Mucosa of rectum (tissue), 2 donors: ENCODE data around the gene LIPC.

Experiments
- H3K27ac ChIP-seq, 2 donors: one replicate each; pipeline ENCODE4 v1.7.0; 2013; ENCODE audit warnings: inconsistent platforms in 2 of 2, low read depth in 2 of 2, low read length in 2 of 2
- H3K27me3 ChIP-seq, 2 donors: one replicate each; pipeline ENCODE4 v1.7.0; 2013; ENCODE audit warnings: low read length in 2 of 2; ENCODE audit not compliant: control insufficient read depth in 2 of 2, insufficient read depth in 2 of 2
- H3K36me3 ChIP-seq, 2 donors: one replicate each; pipeline ENCODE4 v1.7.0; 2013; ENCODE audit warnings: low read length in 2 of 2; ENCODE audit not compliant: control insufficient read depth in 2 of 2, insufficient read depth in 2 of 2
- H3K4me1 ChIP-seq, 2 donors: one replicate each; pipeline ENCODE4 v1.7.0; 2013; ENCODE audit warnings: low read length in 2 of 2, mild to moderate bottlenecking in 1 of 2; ENCODE audit not compliant: control insufficient read depth in 2 of 2, insufficient read depth in 2 of 2
- H3K4me3 ChIP-seq, 2 donors: one replicate each; pipeline ENCODE4 v1.7.0; 2013; ENCODE audit warnings: low read length in 2 of 2
- H3K9ac ChIP-seq, 2 donors: one replicate each; pipeline ENCODE4 v1.7.0; 2013; ENCODE audit warnings: low read length in 2 of 2, low read depth in 1 of 2, mild to moderate bottlenecking in 1 of 2
- H3K9me3 ChIP-seq, 2 donors: one replicate each; pipeline ENCODE4 v1.7.0; 2013; ENCODE audit warnings: low read length in 2 of 2; ENCODE audit not compliant: control insufficient read depth in 2 of 2
- donor health status: healthy.
- donor health status: Normal muscosa, but diverticular disease.

The LIPC gene

GRCh38 chr15:58541410-58542087 is 109.8 kb downstream of the LIPC start:
- H3K36me3 ChIP-seq = no peaks in the 10 kb centered on the region
- no peaks in the 10 kb centered on the region for H3K27me3 ChIP-seq
- no peaks in the 10 kb centered on the region for H3K4me1 ChIP-seq
- no peak overlapping the region for H3K4me3 ChIP-seq
- H3K27ac ChIP-seq = no peak overlapping the region
- no peaks in the 10 kb centered on the region for H3K9me3 ChIP-seq
- H3K9ac ChIP-seq = no peak overlapping the region

GRCh38 chr15:58543664-58544335 is 112.0 kb downstream of the LIPC start:
- Histone ChIP-seq H3K9me3 (no peaks in the 10 kb centered on the region), H3K27me3 (no peaks in the 10 kb centered on the region), H3K27ac (no peak overlapping the region), H3K36me3 (no peaks in the 10 kb centered on the region), H3K9ac (no peak overlapping the region), H3K4me1 (no peaks in the 10 kb centered on the region), H3K4me3 (no peak overlapping the region)

DNA sequence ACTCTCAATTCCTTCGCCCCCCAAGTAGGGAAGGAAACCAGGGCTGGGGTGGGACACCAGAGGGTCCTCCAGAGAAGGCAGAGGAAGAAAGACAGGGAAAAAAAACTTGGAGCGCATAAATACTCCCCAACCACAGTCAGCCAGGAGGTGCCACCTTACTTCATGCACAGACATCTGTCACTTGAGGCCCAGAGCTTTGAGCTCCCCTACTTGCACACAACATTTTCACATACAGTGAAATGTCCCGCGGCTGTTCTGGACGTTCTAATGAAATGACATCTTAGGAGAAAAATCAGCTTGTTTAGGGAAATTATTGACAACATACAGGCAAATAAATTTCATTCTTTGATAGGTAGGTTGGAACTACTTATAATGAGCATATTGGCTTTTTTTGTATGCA is 113.0 kb downstream of the LIPC start:
- H3K9me3 ChIP-seq = no peaks in the 10 kb centered on the region
- no peaks in the 10 kb centered on the region for H3K36me3 ChIP-seq
- no peaks in the 10 kb centered on the region for H3K27me3 ChIP-seq
- no peak overlapping the region for H3K27ac ChIP-seq
- no peak overlapping the region for H3K4me3 ChIP-seq
- H3K9ac ChIP-seq = no peak overlapping the region
- no peaks in the 10 kb centered on the region for H3K4me1 ChIP-seq

- no peaks in the 10 kb centered on the region for H3K27me3 ChIP-seq
- H3K27ac ChIP-seq = no peak overlapping the region
- H3K9ac ChIP-seq = no peak overlapping the region
- H3K4me1 ChIP-seq = no peaks in the 10 kb centered on the region
- no peaks in the 10 kb centered on the region for H3K9me3 ChIP-seq
- H3K36me3 ChIP-seq = no peaks in the 10 kb centered on the region
- no peak overlapping the region for H3K4me3 ChIP-seq
Observed at GRCh38 chr15:58545307-58546065, 113.7 kb downstream of the LIPC start.

GRCh38 chr15:58546066-58546591 is 114.3 kb downstream of the LIPC start:
- H3K4me3 ChIP-seq = no peak overlapping the region
- no peak overlapping the region for H3K27ac ChIP-seq
- no peaks in the 10 kb centered on the region for H3K4me1 ChIP-seq
- H3K9me3 ChIP-seq = no peaks in the 10 kb centered on the region
- H3K36me3 ChIP-seq = no peaks in the 10 kb centered on the region
- no peaks in the 10 kb centered on the region for H3K27me3 ChIP-seq
- H3K9ac ChIP-seq = no peak overlapping the region

- Histone ChIP-seq H3K4me1 (peaks cover 3 to 7% of the 10 kb centered on the region in 2 donors), H3K9me3 (no peaks in the 10 kb centered on the region), H3K36me3 (no peaks in the 10 kb centered on the region), H3K27ac (no peak overlapping the region), H3K9ac (no peak overlapping the region), H3K4me3 (no peak overlapping the region), H3K27me3 (no peaks in the 10 kb centered on the region)
Observed at GRCh38 chr15:58546635-58547627, 115.1 kb downstream of the LIPC start.

DNA sequence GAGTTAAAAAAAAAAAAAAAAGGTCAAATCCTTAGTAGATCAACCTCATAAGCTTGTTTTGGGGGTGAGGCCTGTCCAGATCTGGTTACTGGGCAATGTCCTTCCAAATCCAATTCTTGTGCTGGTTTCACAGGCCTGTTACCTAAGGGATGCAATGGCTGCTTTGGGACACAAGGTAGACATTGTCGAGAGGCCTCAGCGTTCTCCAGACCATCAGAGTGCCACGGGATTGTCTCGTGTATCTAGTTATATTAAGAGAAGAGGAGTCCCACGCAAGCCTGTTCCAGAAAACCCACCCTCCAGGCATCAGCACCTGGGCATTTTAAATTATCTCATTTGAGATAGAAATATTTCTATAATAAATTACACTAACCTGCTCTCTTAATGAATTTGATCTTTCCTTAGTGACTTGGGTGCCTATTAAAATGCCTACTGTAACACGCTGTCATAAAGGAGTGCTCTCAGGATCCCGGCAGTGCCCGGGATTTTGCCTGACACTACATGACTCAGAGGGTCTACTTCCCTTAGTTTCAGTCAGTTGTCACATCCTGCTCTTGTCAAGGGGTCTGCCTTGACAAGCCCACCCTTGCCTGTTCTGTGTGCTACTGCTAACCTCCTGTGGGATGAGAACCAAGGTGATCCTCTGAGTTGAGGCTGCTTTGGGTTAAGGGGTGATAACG is 116.0 kb downstream of the LIPC start:
- Histone ChIP-seq H3K4me1 (peaks cover 6 to 16% of the 10 kb centered on the region in 2 donors), H3K27ac (no peak overlapping the region), H3K4me3 (no peak overlapping the region), H3K9me3 (no peaks in the 10 kb centered on the region), H3K36me3 (no peaks in the 10 kb centered on the region), H3K9ac (no peak overlapping the region), H3K27me3 (no peaks in the 10 kb centered on the region)

DNA sequence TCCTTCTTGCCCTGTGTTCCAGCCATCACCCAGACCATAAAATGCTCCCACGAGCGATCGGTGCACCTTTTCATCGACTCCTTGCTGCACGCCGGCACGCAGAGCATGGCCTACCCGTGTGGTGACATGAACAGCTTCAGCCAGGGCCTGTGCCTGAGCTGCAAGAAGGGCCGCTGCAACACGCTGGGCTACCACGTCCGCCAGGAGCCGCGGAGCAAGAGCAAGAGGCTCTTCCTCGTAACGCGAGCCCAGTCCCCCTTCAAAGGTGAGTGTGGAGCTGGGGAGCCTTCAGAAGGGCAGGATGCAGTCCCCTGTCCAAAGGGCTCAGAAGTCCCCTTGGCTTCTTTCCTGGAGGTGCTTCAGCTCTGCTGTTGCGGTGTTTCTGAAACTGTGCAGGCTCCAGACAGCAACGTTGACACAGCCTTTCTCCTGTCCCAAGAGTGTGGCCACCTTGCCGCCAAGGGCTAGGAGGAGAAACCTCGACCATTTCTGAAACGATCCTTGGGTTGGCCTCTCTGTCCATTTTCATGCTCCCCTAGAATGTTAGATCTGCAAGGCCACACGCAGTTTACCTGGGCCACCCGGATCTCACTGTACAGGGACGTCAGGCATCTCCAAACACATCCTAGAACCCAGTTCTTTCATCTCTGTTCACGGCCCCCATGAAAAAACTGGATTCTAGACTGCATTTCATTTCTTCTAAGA is 116.7 kb downstream of the LIPC start:
- Histone ChIP-seq H3K36me3 (no peaks in the 10 kb centered on the region), H3K9me3 (no peaks in the 10 kb centered on the region), H3K27ac (no peak overlapping the region), H3K4me3 (no peak overlapping the region), H3K27me3 (no peaks in the 10 kb centered on the region), H3K9ac (no peak overlapping the region), H3K4me1 (peaks cover 6 to 18% of the 10 kb centered on the region in 2 donors)
